Measurements from ENCODE around the gene RBM47. TPM values are rescaled to one million over a fixed set of nuclear protein-coding genes. Genes with fewer than 3 reads are reported as not detected.
"Not testable (repeated sequence)": the region's sequence is repeated elsewhere in the genome, so short reads cannot be mapped to it uniquely, and the experiment has no call there.

Gene RBM47
- total RNA-seq, 1 donor from 2014 or later, result 21.0 TPM

- intact Hi-C loops (cut with DNase I), result no loop called here
- DNase-seq (ENCODE audit: low spot score) (no peak), ATAC-seq (no peak)
Observed at GRCh38 chr4:40403081-40403480, 226.6 kb downstream of the RBM47 start.

GRCh38 chr4:40402556-40402955, 227.1 kb downstream of the RBM47 start:
- no peak for ATAC-seq
- intact Hi-C loops (cut with DNase I), result no loop called here
- DNase-seq (ENCODE audit: low spot score), result no peak

- ATAC-seq (no peak), DNase-seq (ENCODE audit: low spot score) (no peak)
- intact Hi-C loops (cut with DNase I), result no loop called here
Observed at GRCh38 chr4:40401631-40402030, 228.0 kb downstream of the RBM47 start.

GRCh38 chr4:40401096-40401495, 228.6 kb downstream of the RBM47 start:
- intact Hi-C loops (cut with DNase I), result no loop called here
- DNase-seq (ENCODE audit: low spot score) (no peak), ATAC-seq (no peak)

- DNase-seq (ENCODE audit: low spot score), result no peak
- intact Hi-C loops (cut with DNase I), result no loop called here
- no peak for ATAC-seq
Observed at GRCh38 chr4:40399578-40399977, 230.1 kb downstream of the RBM47 start.

- peak; percentile 88 for ATAC-seq
- DNase-seq (ENCODE audit: low spot score), result peak; percentile 69
- intact Hi-C loops (cut with DNase I), result no loop called here
Observed at GRCh38 chr4:40395908-40396793, 233.5 kb downstream of the RBM47 start.

- DNase-seq (ENCODE audit: low spot score) (no peak), ATAC-seq (no peak)
- intact Hi-C loops (cut with DNase I), result no loop called here
Observed at GRCh38 chr4:40395166-40395900, 234.3 kb downstream of the RBM47 start.

GRCh38 chr4:40394236-40394635, 235.4 kb downstream of the RBM47 start:
- DNase-seq (ENCODE audit: low spot score) (no peak), ATAC-seq (no peak)
- intact Hi-C loops (cut with DNase I), result no loop called here

- ATAC-seq; intact Hi-C loops (cut with DNase I); DNase-seq (ENCODE audit: low spot score): not testable (repeated sequence)
Observed at GRCh38 chr4:40392241-40392640, 237.4 kb downstream of the RBM47 start.

- DNase-seq (ENCODE audit: low spot score) (no peak), ATAC-seq (no peak)
- intact Hi-C loops (cut with DNase I), result no loop called here
Observed at GRCh38 chr4:40389986-40390385, 239.7 kb downstream of the RBM47 start.

- ATAC-seq, result no peak
- DNase-seq (ENCODE audit: low spot score), result no peak
- intact Hi-C loops (cut with DNase I), result no loop called here
Observed at GRCh38 chr4:40388239-40388638, 241.4 kb downstream of the RBM47 start.

GRCh38 chr4:40380647-40381046, 249.0 kb downstream of the RBM47 start:
- no peak for DNase-seq (ENCODE audit: low spot score)
- no peak for ATAC-seq
- intact Hi-C loops (cut with DNase I), result no loop called here

- ATAC-seq (no peak), DNase-seq (ENCODE audit: low spot score) (no peak)
- intact Hi-C loops (cut with DNase I), result no loop called here
Observed at GRCh38 chr4:40379248-40379647, 250.4 kb downstream of the RBM47 start.

GRCh38 chr4:40378619-40379018, 251.0 kb downstream of the RBM47 start:
- intact Hi-C loops (cut with DNase I), result no loop called here
- no peak for DNase-seq (ENCODE audit: low spot score)
- ATAC-seq, result no peak

GRCh38 chr4:40377512-40378365, 251.9 kb downstream of the RBM47 start:
- ATAC-seq (no peak), DNase-seq (ENCODE audit: low spot score) (no peak)
- intact Hi-C loops (cut with DNase I), result no loop called here

GRCh38 chr4:40375620-40376019, 254.0 kb downstream of the RBM47 start:
- no peak for ATAC-seq
- intact Hi-C loops (cut with DNase I), result no loop called here
- no peak for DNase-seq (ENCODE audit: low spot score)

- no peak for DNase-seq (ENCODE audit: low spot score)
- intact Hi-C loops (cut with DNase I), result no loop called here
- ATAC-seq, result no peak
Observed at GRCh38 chr4:40375095-40375494, 254.6 kb downstream of the RBM47 start.

- DNase-seq (ENCODE audit: low spot score) (no peak), ATAC-seq (no peak)
- intact Hi-C loops (cut with DNase I), result no loop called here
Observed at GRCh38 chr4:40373636-40374035, 256.0 kb downstream of the RBM47 start.

All from sciatic nerve (tissue), 2 donors.